Fibroblast of the conjunctiva (primary cell): ENCODE measurements around the gene KCNJ18.
"Not testable (repeated sequence)": the region's sequence is repeated elsewhere in the genome, so short reads cannot be mapped to it uniquely, and the experiment has no call there.

Experiments used
- DNase-seq: peaks from one replicate; pipeline ENCODE4 v3.0.0-alpha.2; 2010; ENCODE audit warnings: low read depth

Gene KCNJ18

GRCh38 chr17:21733931-21734330 lies 41.6 kb downstream of the KCNJ18 start:
- DNase-seq = not testable (repeated sequence)

GRCh38 chr17:21735814-21736213 lies 43.5 kb downstream of the KCNJ18 start:
- not testable (repeated sequence) for DNase-seq

GRCh38 chr17:21737015-21737580 lies 44.8 kb downstream of the KCNJ18 start:
- DNase-seq = not testable (repeated sequence)

GRCh38 chr17:21738241-21738640 lies 45.9 kb downstream of the KCNJ18 start:
- DNase-seq = not testable (repeated sequence)

GRCh38 chr17:21738877-21739474 lies 46.7 kb downstream of the KCNJ18 start:
- not testable (repeated sequence) for DNase-seq

- DNase-seq = not testable (repeated sequence)
Observed at GRCh38 chr17:21739485-21739884, 47.2 kb downstream of the KCNJ18 start.

- not testable (repeated sequence) for DNase-seq
Observed at GRCh38 chr17:21740836-21741235, 48.5 kb downstream of the KCNJ18 start.

GRCh38 chr17:21741520-21741919 lies 49.2 kb downstream of the KCNJ18 start:
- not testable (repeated sequence) for DNase-seq

GRCh38 chr17:21742326-21742725 lies 50.0 kb downstream of the KCNJ18 start:
- no peak for DNase-seq

- DNase-seq = not testable (repeated sequence)
Observed at GRCh38 chr17:21744151-21744550, 51.8 kb downstream of the KCNJ18 start.

GRCh38 chr17:21744621-21745020 lies 52.3 kb downstream of the KCNJ18 start:
- not testable (repeated sequence) for DNase-seq

GRCh38 chr17:21745385-21746054 lies 53.2 kb downstream of the KCNJ18 start:
- not testable (repeated sequence) for DNase-seq

- not testable (repeated sequence) for DNase-seq
Observed at GRCh38 chr17:21746415-21746814, 54.1 kb downstream of the KCNJ18 start.

- not testable (repeated sequence) for DNase-seq
Observed at GRCh38 chr17:21747195-21747915, 55.0 kb downstream of the KCNJ18 start.

GRCh38 chr17:21748686-21749085 lies 56.4 kb downstream of the KCNJ18 start:
- DNase-seq = not testable (repeated sequence)

GRCh38 chr17:21749696-21750531 lies 57.6 kb downstream of the KCNJ18 start:
- not testable (repeated sequence) for DNase-seq

GRCh38 chr17:21751111-21751510 lies 58.8 kb downstream of the KCNJ18 start:
- DNase-seq = not testable (repeated sequence)
